ENCODE data around the gene GALNT16. TPM values are rescaled to one million over a fixed set of nuclear protein-coding genes. Genes with fewer than 3 reads are reported as not detected.

Gene GALNT16
- total RNA-seq, 3 donors from 2014 or later: 0.87 to 6.4 (median 1.8) TPM

DNA sequence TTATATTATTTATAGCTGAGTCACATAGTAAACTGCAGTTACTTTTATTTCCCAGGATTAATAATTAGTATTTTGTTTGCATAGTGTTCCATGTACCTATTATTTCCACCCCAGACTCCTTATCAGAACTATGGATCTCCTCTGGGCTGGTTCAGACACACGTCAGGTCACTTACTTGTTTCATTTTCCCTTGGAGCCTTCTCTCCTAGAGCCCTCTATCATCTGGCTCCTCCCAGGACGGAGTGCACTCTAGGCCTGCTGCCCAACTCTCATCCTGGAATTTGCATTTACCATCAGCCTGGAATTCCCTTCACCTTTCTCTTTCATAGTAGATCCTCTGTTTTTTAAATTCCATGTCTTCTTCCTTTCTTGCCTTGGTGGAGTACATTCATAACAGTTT lies 28.5 kb upstream of the GALNT16 start:
- H3K36me3 ChIP-seq (ENCODE audit: low read depth): peaks cover 7% of the 10 kb centered on the region
- no peak overlapping the region for H3K4me3 ChIP-seq
- intact Hi-C loops (cut with DNase I, micrococcal nuclease): no loop called here
- no peak for DNase-seq
- ATAC-seq: no peak
- TF ChIP-seq, protein P1, sequence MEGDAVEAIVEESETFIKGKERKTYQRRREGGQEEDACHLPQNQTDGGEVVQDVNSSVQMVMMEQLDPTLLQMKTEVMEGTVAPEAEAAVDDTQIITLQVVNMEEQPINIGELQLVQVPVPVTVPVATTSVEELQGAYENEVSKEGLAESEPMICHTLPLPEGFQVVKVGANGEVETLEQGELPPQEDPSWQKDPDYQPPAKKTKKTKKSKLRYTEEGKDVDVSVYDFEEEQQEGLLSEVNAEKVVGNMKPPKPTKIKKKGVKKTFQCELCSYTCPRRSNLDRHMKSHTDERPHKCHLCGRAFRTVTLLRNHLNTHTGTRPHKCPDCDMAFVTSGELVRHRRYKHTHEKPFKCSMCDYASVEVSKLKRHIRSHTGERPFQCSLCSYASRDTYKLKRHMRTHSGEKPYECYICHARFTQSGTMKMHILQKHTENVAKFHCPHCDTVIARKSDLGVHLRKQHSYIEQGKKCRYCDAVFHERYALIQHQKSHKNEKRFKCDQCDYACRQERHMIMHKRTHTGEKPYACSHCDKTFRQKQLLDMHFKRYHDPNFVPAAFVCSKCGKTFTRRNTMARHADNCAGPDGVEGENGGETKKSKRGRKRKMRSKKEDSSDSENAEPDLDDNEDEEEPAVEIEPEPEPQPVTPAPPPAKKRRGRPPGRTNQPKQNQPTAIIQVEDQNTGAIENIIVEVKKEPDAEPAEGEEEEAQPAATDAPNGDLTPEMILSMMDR (IDR thresholded peaks at IDR 0.05): no peak
- no peaks in the 10 kb centered on the region for H3K9me3 ChIP-seq
- H3K4me1 ChIP-seq (ENCODE audit: low read depth): no peaks in the 10 kb centered on the region

DNA sequence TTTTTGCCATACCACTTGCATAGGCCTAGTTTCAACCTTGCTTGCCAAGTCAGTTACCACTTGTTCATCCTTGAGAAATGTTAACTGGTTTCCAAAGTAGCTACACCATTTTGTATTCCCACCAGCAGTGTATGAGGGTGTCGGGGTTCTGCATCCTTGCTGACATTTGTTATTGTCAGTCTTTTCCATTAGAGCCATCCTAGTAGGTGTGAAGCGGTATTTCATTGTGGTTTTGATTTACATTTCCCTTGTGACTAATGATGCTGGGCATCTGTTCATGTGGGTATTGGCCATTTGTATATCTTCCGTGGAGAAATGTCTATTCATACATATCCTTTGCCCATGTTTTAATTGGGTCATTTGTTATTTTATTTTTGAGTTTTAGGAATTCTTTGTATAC lies 27.6 kb upstream of the GALNT16 start:
- intact Hi-C loops (cut with DNase I, micrococcal nuclease): no loop called here
- Histone ChIP-seq H3K4me3 (no peak overlapping the region), H3K9me3 (no peaks in the 10 kb centered on the region), H3K36me3 (ENCODE audit: low read depth) (peaks cover 10% of the 10 kb centered on the region), H3K4me1 (ENCODE audit: low read depth) (no peaks in the 10 kb centered on the region)
- ATAC-seq: no peak
- no peak for DNase-seq
- TF ChIP-seq, protein P1 (IDR thresholded peaks at IDR 0.05): no peak

DNA sequence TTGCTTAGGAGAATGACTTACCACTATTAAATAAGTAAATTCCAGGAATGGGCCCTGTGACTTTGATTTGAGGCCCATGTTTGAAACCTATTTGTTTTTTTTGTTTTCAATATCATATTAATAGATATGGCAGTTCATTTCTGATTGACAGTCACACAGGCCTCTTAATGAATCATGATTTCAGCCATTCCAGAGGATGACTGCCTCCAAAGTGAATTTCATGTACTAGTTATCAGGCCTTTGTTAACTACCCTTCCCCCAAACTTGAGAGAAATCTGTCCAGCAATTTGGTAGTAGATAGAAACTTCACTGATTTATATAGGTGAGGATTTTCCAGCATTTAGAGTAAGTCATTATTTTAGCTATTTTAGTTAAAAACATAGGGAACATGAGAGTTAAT lies 25.9 kb upstream of the GALNT16 start:
- Histone ChIP-seq H3K4me1 (ENCODE audit: low read depth) (no peaks in the 10 kb centered on the region), H3K9me3 (no peaks in the 10 kb centered on the region), H3K36me3 (ENCODE audit: low read depth) (peaks cover 14% of the 10 kb centered on the region), H3K4me3 (no peak overlapping the region)
- intact Hi-C loops (cut with DNase I, micrococcal nuclease): no loop called here
- TF ChIP-seq, protein P1 (IDR thresholded peaks at IDR 0.05): no peak
- ATAC-seq: no peak
- DNase-seq: no peak

DNA sequence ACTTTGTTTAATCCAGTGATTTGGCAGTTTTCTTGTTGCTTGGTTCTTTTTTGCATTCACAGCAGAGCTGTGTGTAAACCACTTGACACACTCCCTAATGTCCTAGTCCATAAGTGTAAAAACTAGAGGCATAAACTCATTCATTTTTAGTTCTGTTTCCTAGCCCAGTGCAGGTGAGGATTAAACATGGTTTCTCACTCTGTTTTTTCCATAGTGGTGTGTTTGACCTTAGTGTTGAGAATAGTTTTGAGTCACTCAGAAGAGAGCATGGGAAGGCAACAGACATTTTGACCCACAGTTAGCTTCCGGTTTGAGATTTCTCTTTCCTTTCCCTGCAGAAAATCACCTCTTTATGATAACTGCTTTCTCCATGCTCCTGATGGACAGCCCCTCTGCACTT lies 24.2 kb upstream of the GALNT16 start:
- ATAC-seq (no peak), DNase-seq (no peak)
- no peaks in the 10 kb centered on the region for H3K9me3 ChIP-seq
- TF ChIP-seq, protein P1 (IDR thresholded peaks at IDR 0.05): no peak
- H3K36me3 ChIP-seq (ENCODE audit: low read depth): peaks cover 14% of the 10 kb centered on the region
- H3K4me1 ChIP-seq (ENCODE audit: low read depth): no peaks in the 10 kb centered on the region
- intact Hi-C loops (cut with DNase I, micrococcal nuclease): no loop called here
- H3K4me3 ChIP-seq: no peak overlapping the region

DNA sequence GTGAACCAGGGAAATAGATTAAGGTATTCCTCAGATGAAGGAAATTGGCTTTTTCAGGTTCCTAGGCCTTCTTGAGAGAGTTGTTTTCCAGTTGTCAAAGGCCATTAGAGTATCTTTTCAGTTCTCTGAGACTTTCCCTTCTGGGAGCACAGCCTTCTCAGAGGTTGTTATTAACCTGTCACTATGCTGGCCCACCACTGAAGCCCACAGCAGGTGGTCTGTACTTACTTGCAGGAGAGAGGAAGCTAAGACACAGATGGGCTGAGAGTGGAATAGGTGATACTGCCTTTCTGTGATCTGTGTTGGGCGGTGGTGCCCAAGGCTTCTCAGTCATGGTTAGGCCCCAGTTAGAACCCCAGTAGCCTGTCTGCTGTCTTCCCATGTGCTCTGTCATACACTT lies 22.8 kb upstream of the GALNT16 start:
- intact Hi-C loops (cut with DNase I, micrococcal nuclease): no loop called here
- TF ChIP-seq, protein P1 (IDR thresholded peaks at IDR 0.05): no peak
- H3K4me3 ChIP-seq: no peak overlapping the region
- H3K36me3 ChIP-seq (ENCODE audit: low read depth): peaks cover 14% of the 10 kb centered on the region
- no peaks in the 10 kb centered on the region for H3K9me3 ChIP-seq
- H3K4me1 ChIP-seq (ENCODE audit: low read depth): peaks cover 8% of the 10 kb centered on the region
- DNase-seq (no peak), ATAC-seq (no peak)

DNA sequence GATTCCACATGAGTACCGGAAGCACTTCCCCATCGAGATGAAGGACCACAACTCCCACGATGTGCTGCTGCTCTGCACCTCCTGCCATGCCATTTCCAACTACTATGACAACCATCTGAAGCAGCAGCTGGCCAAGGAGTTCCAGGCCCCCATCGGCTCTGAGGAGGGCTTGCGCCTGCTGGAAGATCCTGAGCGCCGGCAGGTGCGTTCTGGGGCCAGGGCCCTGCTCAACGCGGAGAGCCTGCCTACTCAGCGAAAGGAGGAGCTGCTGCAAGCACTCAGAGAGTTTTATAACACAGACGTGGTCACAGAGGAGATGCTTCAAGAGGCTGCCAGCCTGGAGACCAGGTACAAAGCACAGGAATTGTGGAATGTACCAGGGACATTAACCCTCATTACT lies 22.4 kb upstream of the GALNT16 start:
- Histone ChIP-seq H3K9me3 (no peaks in the 10 kb centered on the region), H3K4me1 (ENCODE audit: low read depth) (peaks cover 8% of the 10 kb centered on the region), H3K4me3 (no peak overlapping the region), H3K36me3 (ENCODE audit: low read depth) (peaks cover 14% of the 10 kb centered on the region)
- intact Hi-C loops (cut with DNase I, micrococcal nuclease): no loop called here
- ATAC-seq (no peak), DNase-seq (no peak)
- TF ChIP-seq, protein P1 (IDR thresholded peaks at IDR 0.05): no peak
